KMS-11 (cell line): ENCODE data around the gene DIP2C.
"Not testable (repeated sequence)": the region's sequence is repeated elsewhere in the genome, so short reads cannot be mapped to it uniquely, and the experiment has no call there.

Experiments used
- H2AFZ ChIP-seq: fragments of 200-600 bp; sonication (generic); 2 replicates; pipeline ENCODE4 v1.6.1; 2016; ENCODE audit warnings: antibody characterized with exemption, mixed run types, low read depth
- H3K27ac ChIP-seq: fragments of 200-600 bp; sonication (generic); 2 replicates; pipeline ENCODE4 v1.6.1; 2016; ENCODE audit warnings: mild to moderate bottlenecking, mixed run types
- H3K27me3 ChIP-seq: fragments of 200-600 bp; sonication (generic); 2 replicates; pipeline ENCODE4 v1.6.1; 2017; ENCODE audit warnings: mild to moderate bottlenecking, low read depth, mixed run types, moderate library complexity; ENCODE audit not compliant: insufficient read depth
- H3K36me3 ChIP-seq: fragments of 200-600 bp; sonication (generic); 2 replicates; pipeline ENCODE4 v1.6.1; 2017; ENCODE audit warnings: mild to moderate bottlenecking, mixed run types; ENCODE audit not compliant: insufficient read depth
- H3K4me1 ChIP-seq: fragments of 200-600 bp; sonication (generic); 2 replicates; pipeline ENCODE4 v1.6.1; 2016; ENCODE audit warnings: mild to moderate bottlenecking, low read depth, mixed run types; ENCODE audit not compliant: poor library complexity, severe bottlenecking
- H3K4me2 ChIP-seq: fragments of 200-600 bp; sonication (generic); 2 replicates; pipeline ENCODE4 v1.7.0; 2016; ENCODE audit warnings: mild to moderate bottlenecking, mixed run types
- H3K4me3 ChIP-seq: fragments of 200-600 bp; sonication (generic); IDR thresholded peaks from 2 replicates; pipeline ENCODE4 v1.6.1; 2017; ENCODE audit warnings: low read depth, low read length, mixed read lengths; ENCODE audit not compliant: insufficient read depth
- H3K79me2 ChIP-seq: fragments of 200-600 bp; sonication (generic); 2 replicates; pipeline ENCODE4 v1.6.1; 2016; ENCODE audit warnings: low read depth, mixed run types; ENCODE audit not compliant: insufficient read depth
- H3K9ac ChIP-seq: fragments of 200-600 bp; sonication (generic); 2 replicates; pipeline ENCODE4 v1.6.1; 2016; ENCODE audit warnings: mild to moderate bottlenecking, mixed run types
- H4K20me1 ChIP-seq: fragments of 200-600 bp; sonication (generic); 2 replicates; pipeline ENCODE4 v1.6.1; 2016; ENCODE audit warnings: mild to moderate bottlenecking, mixed run types; ENCODE audit not compliant: insufficient read depth
- CTCF ChIP-seq: fragments of 200-600 bp; sonication (generic); conservative IDR thresholded peaks from 2 replicates; pipeline ENCODE4 v1.6.1; 2017; ENCODE audit warnings: low read depth, mild to moderate bottlenecking, antibody characterized with exemption, low read length, moderate library complexity, mixed read lengths

The DIP2C gene

DNA sequence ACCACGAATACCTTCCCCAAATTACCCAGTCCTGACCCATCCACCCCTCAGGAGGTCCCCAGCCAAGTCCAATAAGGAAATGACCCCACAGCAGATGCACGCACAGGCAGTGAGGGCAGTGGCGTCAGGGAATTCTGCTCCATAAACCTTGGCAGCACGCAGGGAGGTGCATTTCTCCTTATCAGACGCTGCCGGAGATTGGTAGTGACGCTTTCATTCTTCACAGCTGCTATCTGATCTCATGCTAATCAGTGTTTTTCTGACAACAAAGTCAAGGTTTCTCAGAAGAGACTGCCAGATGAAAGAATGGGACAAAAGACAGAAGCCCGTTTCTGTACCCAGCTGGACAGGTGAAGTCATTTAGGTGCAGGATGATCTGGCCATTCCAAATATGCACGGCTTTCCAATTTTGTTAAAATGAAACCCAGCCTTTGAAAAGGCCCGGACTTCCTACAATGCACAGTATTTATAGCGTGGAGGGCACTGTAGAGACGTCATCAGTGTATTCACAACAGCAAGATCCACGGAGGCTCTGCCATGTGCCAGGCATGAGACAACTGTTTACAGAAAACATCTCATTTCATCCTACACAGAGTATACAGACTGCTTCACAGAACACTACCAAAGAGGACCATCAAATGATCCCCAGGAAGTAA is 35.3 kb downstream of the DIP2C start:
- H2AFZ ChIP-seq, result no peak overlapping the region
- H4K20me1 ChIP-seq, result peaks cover 14% of the 10 kb centered on the region
- H3K27ac ChIP-seq, result no peak overlapping the region
- no peak overlapping the region for H3K9ac ChIP-seq
- peaks cover 86% of the 10 kb centered on the region for H3K79me2 ChIP-seq
- H3K27me3 ChIP-seq, result no peaks in the 10 kb centered on the region
- no peak overlapping the region for H3K4me2 ChIP-seq
- TF ChIP-seq CTCF, result no peak
- no peak overlapping the region for H3K4me3 ChIP-seq
- H3K36me3 ChIP-seq, result no peaks in the 10 kb centered on the region
- H3K4me1 ChIP-seq, result peaks cover 9% of the 10 kb centered on the region

- not testable (repeated sequence) for H3K9ac ChIP-seq, H3K4me3 ChIP-seq, H2AFZ ChIP-seq, H3K36me3 ChIP-seq, H3K27ac ChIP-seq, H4K20me1 ChIP-seq, H3K27me3 ChIP-seq, H3K4me1 ChIP-seq, H3K4me2 ChIP-seq
- peaks cover 80% of the 10 kb centered on the region for H3K79me2 ChIP-seq
Observed at GRCh38 chr10:652832-653459, 36.5 kb downstream of the DIP2C start.

DNA sequence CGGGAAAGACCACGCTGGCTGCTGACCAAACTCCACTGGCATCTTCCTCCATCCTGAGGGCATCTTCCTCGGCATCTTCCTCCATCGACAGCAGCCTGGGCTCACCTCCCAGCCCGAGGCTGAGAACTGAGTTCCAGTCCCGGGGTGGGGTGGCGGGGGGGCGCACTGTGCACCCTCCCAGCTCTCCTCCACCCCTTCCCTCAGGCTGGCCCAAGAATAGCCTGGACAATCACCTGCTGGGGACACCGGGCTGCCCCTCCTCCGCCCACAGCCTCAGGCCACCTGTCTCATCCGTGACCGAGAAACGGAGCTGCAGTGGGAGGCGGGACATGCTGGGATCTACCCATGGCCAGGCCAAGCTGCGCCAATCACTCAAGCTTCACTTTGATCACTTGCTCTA is 37.2 kb downstream of the DIP2C start:
- H3K36me3 ChIP-seq, result no peaks in the 10 kb centered on the region
- H3K4me2 ChIP-seq, result no peak overlapping the region
- peaks cover 86% of the 10 kb centered on the region for H3K79me2 ChIP-seq
- H3K4me1 ChIP-seq, result no peaks in the 10 kb centered on the region
- H3K9ac ChIP-seq, result no peak overlapping the region
- TF ChIP-seq CTCF, result no peak
- peaks cover 5% of the 10 kb centered on the region; the same call in 1 of the 2 replicates for H4K20me1 ChIP-seq
- no peak overlapping the region for H3K27ac ChIP-seq
- H2AFZ ChIP-seq, result no peak overlapping the region
- no peak overlapping the region for H3K4me3 ChIP-seq
- no peaks in the 10 kb centered on the region for H3K27me3 ChIP-seq

DNA sequence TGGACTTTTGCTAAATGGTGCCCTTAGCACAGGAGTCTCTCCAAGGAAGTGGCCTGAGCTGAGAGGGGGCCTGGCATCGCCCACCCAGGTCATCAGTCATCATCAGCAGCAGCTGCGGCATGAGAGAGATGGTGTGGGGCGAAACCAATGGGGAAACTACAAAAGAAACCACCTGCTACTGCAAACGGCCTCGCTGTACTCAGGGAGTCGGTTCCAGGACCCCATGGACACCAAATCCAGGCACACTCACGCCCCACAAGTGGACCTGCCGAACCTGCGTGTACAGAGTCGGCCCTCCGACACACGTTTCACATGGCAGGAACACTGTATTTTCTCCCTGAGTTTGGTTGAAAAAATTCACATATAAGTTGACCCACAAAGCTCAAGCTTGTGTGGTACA is 37.8 kb downstream of the DIP2C start:
- Histone ChIP-seq H4K20me1 (peaks cover 5% of the 10 kb centered on the region; the same call in 1 of the 2 replicates), H3K9ac (no peak overlapping the region), H3K27me3 (no peaks in the 10 kb centered on the region), H2AFZ (no peak overlapping the region), H3K79me2 (peaks cover 90% of the 10 kb centered on the region), H3K36me3 (no peaks in the 10 kb centered on the region), H3K4me2 (no peak overlapping the region), H3K4me3 (no peak overlapping the region), H3K4me1 (no peaks in the 10 kb centered on the region), H3K27ac (no peak overlapping the region)
- TF ChIP-seq CTCF, result no peak
